ENCODE data around the gene CHST9.

Gene CHST9

DNA sequence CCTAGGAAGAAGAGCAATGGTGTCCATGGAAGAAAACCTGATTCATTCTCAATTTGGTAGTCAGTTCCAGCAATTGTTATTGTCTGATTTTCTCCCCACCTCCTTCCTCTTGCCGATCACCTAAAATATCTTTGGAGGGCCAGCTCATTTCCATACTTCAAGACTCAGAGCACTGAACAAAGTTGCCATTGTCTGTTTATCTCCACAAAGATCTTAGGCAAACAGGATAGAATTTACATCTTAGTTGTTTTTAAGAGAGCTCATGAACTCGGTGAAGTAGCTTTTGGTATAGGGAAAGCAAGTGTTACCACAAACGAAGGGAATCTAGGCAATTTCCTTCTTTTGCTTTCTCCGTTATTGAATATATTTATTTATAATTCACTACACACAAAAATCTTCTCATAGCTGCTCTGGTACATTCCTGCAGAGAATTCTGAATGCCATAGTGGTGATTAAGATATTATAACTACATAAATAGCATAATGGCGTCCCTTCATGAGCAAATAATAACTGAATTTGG is 41.5 kb upstream of the CHST9 start:
- Histone ChIP-seq H3F3A (ENCODE audit: control insufficient read depth, insufficient read depth) (no peaks in the 10 kb centered on the region), H3K4me2 (ENCODE audit: low read length) (no peak overlapping the region), H3K4me1 (ENCODE audit: control insufficient read depth, low read length) (no peaks in the 10 kb centered on the region), H3K27me3 (ENCODE audit: control insufficient read depth, low read length) (no peaks in the 10 kb centered on the region), H3K9me2 (replicated peaks; ENCODE audit: control insufficient read depth, low read length) (no peaks in the 10 kb centered on the region), H3K9me3 (ENCODE audit: control insufficient read depth, insufficient read depth, low read length) (no peaks in the 10 kb centered on the region), H3K36me3 (ENCODE audit: control insufficient read depth, low read length) (no peaks in the 10 kb centered on the region), H4K20me1 (ENCODE audit: control insufficient read depth, insufficient read depth, low read depth, low read length) (no peaks in the 10 kb centered on the region), H3K4me3 (ENCODE audit: low read length) (no peak overlapping the region), H3K27ac (ENCODE audit: low read depth, low read length) (no peak overlapping the region), H3K79me2 (ENCODE audit: control insufficient read depth, low read length) (no peaks in the 10 kb centered on the region)
- TF ChIP-seq CTCF (IDR thresholded peaks at IDR 0.05; ENCODE audit: low read depth, low read length, poor library complexity, severe bottlenecking) (no peak), EZH2phosphoT487 (IDR thresholded peaks at IDR 0.05; ENCODE audit: borderline replicate concordance, low read length) (no peak)

- no peaks in the 10 kb centered on the region for H3K27me3 ChIP-seq (ENCODE audit: control insufficient read depth, low read length)
- TF ChIP-seq CTCF (IDR thresholded peaks at IDR 0.05; ENCODE audit: low read depth, low read length, poor library complexity, severe bottlenecking) (no peak), EZH2phosphoT487 (IDR thresholded peaks at IDR 0.05; ENCODE audit: borderline replicate concordance, low read length) (no peak)
- H3K4me3 ChIP-seq (ENCODE audit: low read length) = no peak overlapping the region
- no peaks in the 10 kb centered on the region for H3K9me2 ChIP-seq (replicated peaks; ENCODE audit: control insufficient read depth, low read length)
- H4K20me1 ChIP-seq (ENCODE audit: control insufficient read depth, insufficient read depth, low read depth, low read length) = no peaks in the 10 kb centered on the region
- no peaks in the 10 kb centered on the region for H3K36me3 ChIP-seq (ENCODE audit: control insufficient read depth, low read length)
- H3K4me2 ChIP-seq (ENCODE audit: low read length) = no peak overlapping the region
- H3K9me3 ChIP-seq (ENCODE audit: control insufficient read depth, insufficient read depth, low read length) = no peaks in the 10 kb centered on the region
- H3K79me2 ChIP-seq (ENCODE audit: control insufficient read depth, low read length) = no peaks in the 10 kb centered on the region
- no peaks in the 10 kb centered on the region for H3F3A ChIP-seq (ENCODE audit: control insufficient read depth, insufficient read depth)
- no peaks in the 10 kb centered on the region for H3K4me1 ChIP-seq (ENCODE audit: control insufficient read depth, low read length)
- H3K27ac ChIP-seq (ENCODE audit: low read depth, low read length) = no peak overlapping the region
Measured at GRCh38 chr18:27225947-27226481, 40.9 kb upstream of the CHST9 start.

- Histone ChIP-seq H3F3A (ENCODE audit: control insufficient read depth, insufficient read depth) (no peaks in the 10 kb centered on the region), H3K9me2 (replicated peaks; ENCODE audit: control insufficient read depth, low read length) (no peaks in the 10 kb centered on the region), H3K4me1 (ENCODE audit: control insufficient read depth, low read length) (no peaks in the 10 kb centered on the region), H3K36me3 (ENCODE audit: control insufficient read depth, low read length) (no peaks in the 10 kb centered on the region), H3K27me3 (ENCODE audit: control insufficient read depth, low read length) (no peaks in the 10 kb centered on the region), H3K27ac (ENCODE audit: low read depth, low read length) (no peak overlapping the region), H3K4me3 (ENCODE audit: low read length) (no peak overlapping the region), H3K9me3 (ENCODE audit: control insufficient read depth, insufficient read depth, low read length) (no peaks in the 10 kb centered on the region), H3K4me2 (ENCODE audit: low read length) (no peak overlapping the region), H4K20me1 (ENCODE audit: control insufficient read depth, insufficient read depth, low read depth, low read length) (no peaks in the 10 kb centered on the region), H3K79me2 (ENCODE audit: control insufficient read depth, low read length) (no peaks in the 10 kb centered on the region)
- TF ChIP-seq CTCF (IDR thresholded peaks at IDR 0.05; ENCODE audit: low read depth, low read length, poor library complexity, severe bottlenecking) = no peak
- TF ChIP-seq EZH2phosphoT487 (IDR thresholded peaks at IDR 0.05; ENCODE audit: borderline replicate concordance, low read length) = no peak
Measured at GRCh38 chr18:27223526-27224291, 38.6 kb upstream of the CHST9 start.

All from DOHH2 (cell line).